Lower leg skin (tissue), 4 donors: ENCODE data around the gene CCR5. TPM values are rescaled to one million over a fixed set of nuclear protein-coding genes. Genes with fewer than 3 reads are reported as not detected.

Experiments
- DNase-seq, 2 donors: peaks; one replicate each; pipeline ENCODE4 v3.0.0-alpha.2; 2019; ENCODE audit warnings: low spot score in 2 of 2
- H3K4me3 ChIP-seq: fragments of 200-600 bp; sonication (generic); 2 replicates; pipeline ENCODE4 v1.5.1; 2017; ENCODE audit warnings: mild to moderate bottlenecking, low read depth; ENCODE audit not compliant: poor library complexity, severe bottlenecking
- CTCF ChIP-seq, 3 donors: fragments of 450-650 bp; IDR thresholded peaks; one replicate each; pipeline ENCODE4 v1.5.1; 2016; ENCODE audit warnings: antibody characterized with exemption in 3 of 3, mild to moderate bottlenecking in 3 of 3, moderate library complexity in 2 of 3
- POLR2A ChIP-seq, 2 donors: fragments of 450-650 bp; IDR thresholded peaks; one replicate each; pipeline ENCODE4 v1.6.1; 2016 to 2017; ENCODE audit warnings: antibody characterized with exemption in 2 of 2, mild to moderate bottlenecking in 1 of 2, moderate library complexity in 1 of 2
- WGBS, 2 donors: methylation state at CpG; one replicate each; pipeline ENCODE4 v1.1.5; 2018; 5-methylcytosine and 5-hydroxymethylcytosine counted together
- intact Hi-C: fragments of 100-400 bp; cut with DNase I; formaldehyde crosslinking; loops from one replicate; pipeline ENCODE4 v1.15.0; 2023; ENCODE audit warnings: low total_unique reads
- total RNA-seq, 4 donors: library from RNA; depleted of rRNA; stranded (reverse); fragments of >200 nt; gene quantifications; one replicate each; pipeline ENCODE4 v1.1.0, GENCODE V29; 2016

Gene CCR5
- total RNA-seq, 4 donors from 2014 or later: 0.16 to 0.55 (median 0.20) TPM; not detected in 1

GRCh38 chr3:46348823-46349482 is 21.8 kb upstream of the CCR5 start:
- DNase-seq: no peak

GRCh38 chr3:46349484-46350261 is 21.1 kb upstream of the CCR5 start:
- DNase-seq: no peak
- TF ChIP-seq CTCF (IDR thresholded peaks at IDR 0.05) (no peak), POLR2A (IDR thresholded peaks at IDR 0.05) (no peak)
- WGBS, 2 donors: 62 to 73% methylated on average over 2 of the region's 2 CpGs
- intact Hi-C loops: no loop called here
- H3K4me3 ChIP-seq: no peak overlapping the region

More at GRCh38 chr3:46348823-46349482, 21.8 kb upstream of the CCR5 start:
- intact Hi-C loops: no loop called here
- 79 to 80% methylated on average over 3 of the region's 3 CpGs for WGBS, 2 donors
- TF ChIP-seq CTCF (IDR thresholded peaks at IDR 0.05) (no peak), POLR2A (IDR thresholded peaks at IDR 0.05) (no peak)
- no peak overlapping the region for H3K4me3 ChIP-seq

GRCh38 chr3:46350262-46350565 is 20.5 kb upstream of the CCR5 start:
- DNase-seq: no peak
- intact Hi-C loops: no loop called here
- TF ChIP-seq POLR2A (IDR thresholded peaks at IDR 0.05) (no peak), CTCF (IDR thresholded peaks at IDR 0.05) (no peak)
- WGBS, 2 donors: 68 to 69% methylated on average over 1 of the region's 1 CpG
- no peak overlapping the region for H3K4me3 ChIP-seq

GRCh38 chr3:46351646-46352045 is 19.1 kb upstream of the CCR5 start:
- H3K4me3 ChIP-seq: no peak overlapping the region
- no peak for DNase-seq
- TF ChIP-seq POLR2A (IDR thresholded peaks at IDR 0.05) (no peak), CTCF (IDR thresholded peaks at IDR 0.05) (no peak)
- intact Hi-C loops: no loop called here
- WGBS, 2 donors: 90 to 91% methylated on average over 3 of the region's 3 CpGs

GRCh38 chr3:46353090-46353489 is 17.7 kb upstream of the CCR5 start:
- intact Hi-C loops: no loop called here
- WGBS, 2 donors: 78 to 91% methylated on average over 4 of the region's 4 CpGs
- DNase-seq: no peak
- no peak overlapping the region for H3K4me3 ChIP-seq
- TF ChIP-seq CTCF (IDR thresholded peaks at IDR 0.05) (no peak), POLR2A (IDR thresholded peaks at IDR 0.05) (no peak)
